ENCODE results near the gene B3GALT6.

Gene B3GALT6

GRCh38 chr1:1223891-1224290 lies 8.1 kb upstream of the B3GALT6 start:
- Histone ChIP-seq H3K4me3 (ENCODE audit: low read depth, low read length) (no peak overlapping the region), H3K36me3 (peaks cover 49% of the 10 kb centered on the region), H3K27me3 (ENCODE audit: insufficient read depth, low read depth, severe bottlenecking) (no peaks in the 10 kb centered on the region), H3K9me3 (ENCODE audit: severe bottlenecking) (no peaks in the 10 kb centered on the region), H3K27ac (no peak overlapping the region)
- no peak for TF ChIP-seq CTCF (IDR thresholded peaks at IDR 0.05; ENCODE audit: low read depth, low read length)
- no peak for DNase-seq

GRCh38 chr1:1225238-1225845 lies 6.7 kb upstream of the B3GALT6 start:
- H3K9me3 ChIP-seq (ENCODE audit: severe bottlenecking): no peaks in the 10 kb centered on the region
- no peak for DNase-seq
- H3K27me3 ChIP-seq (ENCODE audit: insufficient read depth, low read depth, severe bottlenecking): no peaks in the 10 kb centered on the region
- no peak overlapping the region for H3K4me3 ChIP-seq (ENCODE audit: low read depth, low read length)
- TF ChIP-seq CTCF (IDR thresholded peaks at IDR 0.05; ENCODE audit: low read depth, low read length): no peak
- H3K36me3 ChIP-seq: peaks cover 54% of the 10 kb centered on the region
- H3K27ac ChIP-seq: no peak overlapping the region

GRCh38 chr1:1225913-1226312 lies 6.1 kb upstream of the B3GALT6 start:
- Histone ChIP-seq H3K27me3 (ENCODE audit: insufficient read depth, low read depth, severe bottlenecking) (no peaks in the 10 kb centered on the region), H3K36me3 (peaks cover 50% of the 10 kb centered on the region), H3K27ac (no peak overlapping the region), H3K4me3 (ENCODE audit: low read depth, low read length) (no peak overlapping the region), H3K9me3 (ENCODE audit: severe bottlenecking) (no peaks in the 10 kb centered on the region)
- no peak for TF ChIP-seq CTCF (IDR thresholded peaks at IDR 0.05; ENCODE audit: low read depth, low read length)
- DNase-seq: no peak

GRCh38 chr1:1226566-1227362 lies 5.3 kb upstream of the B3GALT6 start:
- Histone ChIP-seq H3K9me3 (ENCODE audit: severe bottlenecking) (no peaks in the 10 kb centered on the region), H3K4me3 (ENCODE audit: low read depth, low read length) (no peak overlapping the region), H3K36me3 (peaks cover 45% of the 10 kb centered on the region), H3K27me3 (ENCODE audit: insufficient read depth, low read depth, severe bottlenecking) (no peaks in the 10 kb centered on the region), H3K27ac (no peak overlapping the region)
- no peak for TF ChIP-seq CTCF (IDR thresholded peaks at IDR 0.05; ENCODE audit: low read depth, low read length)
- DNase-seq: no peak

GRCh38 chr1:1227386-1227785 lies 4.7 kb upstream of the B3GALT6 start:
- Histone ChIP-seq H3K36me3 (peaks cover 41% of the 10 kb centered on the region), H3K9me3 (ENCODE audit: severe bottlenecking) (no peaks in the 10 kb centered on the region), H3K27ac (no peak overlapping the region), H3K4me3 (ENCODE audit: low read depth, low read length) (no peak overlapping the region), H3K27me3 (ENCODE audit: insufficient read depth, low read depth, severe bottlenecking) (no peaks in the 10 kb centered on the region)
- no peak for DNase-seq
- TF ChIP-seq CTCF (IDR thresholded peaks at IDR 0.05; ENCODE audit: low read depth, low read length): no peak
